GM04503 (cell line): ENCODE data around the gene NDUFA13.

Experiments used
- DNase-seq: peaks from one replicate; pipeline ENCODE4 v3.0.0-alpha.2; 2012; ENCODE audit warnings: low read depth

The NDUFA13 gene

DNA sequence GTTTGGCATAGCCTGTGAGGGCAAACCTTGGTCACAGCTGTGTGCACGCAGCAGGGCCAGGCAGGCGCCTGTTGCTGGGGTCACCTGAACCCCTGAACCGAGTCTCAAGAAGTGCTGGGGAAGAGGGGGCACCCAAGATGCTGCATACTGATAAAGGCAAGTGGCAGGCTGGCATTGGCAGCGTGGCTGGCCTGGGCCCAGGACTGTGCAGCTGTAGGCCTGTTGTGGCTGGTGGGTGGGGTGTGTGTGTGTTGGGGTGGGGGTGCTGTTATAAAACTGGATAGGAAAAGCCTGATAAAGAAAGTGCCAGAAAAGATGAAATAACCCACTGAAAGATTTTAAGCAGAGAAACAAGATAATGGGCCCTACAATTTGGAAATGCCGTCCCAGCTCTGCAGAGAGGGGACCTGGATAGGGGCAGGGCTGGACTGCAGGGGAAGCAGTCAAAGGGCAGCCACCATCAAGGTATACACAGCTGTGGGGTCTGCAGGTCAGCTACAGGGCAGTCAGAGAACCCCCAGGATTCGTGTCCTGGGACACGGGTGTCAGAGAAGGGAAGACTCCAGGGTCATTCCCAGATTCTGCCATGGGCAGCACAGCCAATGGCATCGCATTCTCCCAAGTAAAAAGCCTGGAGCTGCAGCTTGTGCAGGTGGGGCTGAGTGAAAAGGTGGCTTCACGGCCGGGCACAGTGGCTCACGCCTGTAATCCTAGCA lies 55.2 kb downstream of the NDUFA13 start:
- no peak for DNase-seq

DNA sequence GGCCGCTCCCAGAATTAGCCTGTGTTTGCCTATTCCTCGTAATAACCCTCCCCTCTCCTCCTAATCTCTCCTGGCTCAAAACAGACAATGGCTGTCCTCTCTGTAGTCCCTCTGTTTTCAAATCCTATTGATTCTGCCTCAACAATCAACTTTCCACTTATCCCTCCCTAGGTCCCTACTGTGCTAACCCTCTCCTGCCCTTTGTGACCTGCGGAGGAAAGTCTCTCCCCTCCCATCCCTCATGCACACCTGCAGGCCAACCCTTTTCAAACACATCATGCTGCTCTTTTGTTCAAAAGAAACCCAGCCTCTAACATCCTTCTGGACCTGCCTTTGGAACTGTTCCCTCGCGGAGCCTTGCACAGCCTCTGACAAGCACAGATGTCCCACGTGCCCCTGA lies 59.4 kb downstream of the NDUFA13 start:
- DNase-seq: no peak
